ENCODE measurements around the gene ZNF654. TPM values are rescaled to one million over a fixed set of nuclear protein-coding genes. Genes with fewer than 3 reads are reported as not detected.

ZNF654 gene
- total RNA-seq, 2 experiments from 2014 or later: 5.6 to 18.5 TPM

DNA sequence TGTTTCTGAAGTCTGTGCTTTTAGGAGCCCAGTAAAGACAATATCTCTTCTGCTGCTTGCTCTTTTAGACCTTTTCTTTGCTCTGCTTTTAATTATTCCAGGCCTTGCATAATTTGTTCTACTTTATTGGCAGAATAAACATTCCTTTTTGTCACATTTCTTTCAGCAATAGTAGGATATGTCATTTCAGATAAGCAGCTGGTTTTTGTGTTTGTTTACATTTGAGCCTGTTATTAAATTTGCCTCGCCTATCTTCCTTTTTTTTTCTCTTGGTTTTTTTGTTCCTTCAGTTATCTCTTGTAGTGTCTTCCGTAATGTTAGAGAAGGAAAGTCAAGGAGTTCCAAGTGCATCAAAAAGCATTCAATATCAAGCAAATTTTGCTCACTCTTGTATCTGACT is 16.4 kb downstream of the ZNF654 start:
- CTCF ChIA-PET (ENCODE audit: unreplicated experiment): no interaction called here
- no peaks in the 10 kb centered on the region for H3K4me1 ChIP-seq (ENCODE audit: insufficient read depth, low read length, poor library complexity, severe bottlenecking)

DNA sequence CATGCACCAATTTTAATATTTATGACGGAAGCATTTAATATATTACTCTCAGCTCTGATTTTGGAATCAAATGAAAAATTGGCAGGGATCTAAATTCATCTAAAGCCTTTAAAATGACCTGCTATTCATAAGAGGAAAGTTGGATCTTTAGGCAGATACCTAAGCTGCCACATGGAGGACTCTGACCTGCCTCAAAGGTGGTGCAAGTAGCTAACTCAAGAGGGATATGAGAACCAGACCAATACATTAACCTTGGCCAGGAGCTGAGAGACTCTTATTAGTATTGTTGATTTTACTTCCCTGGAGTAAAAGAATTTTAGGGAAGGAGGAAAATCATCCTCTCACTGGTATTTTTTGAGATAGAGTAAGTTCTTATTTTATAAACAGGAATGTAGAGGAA is 17.7 kb downstream of the ZNF654 start:
- no peak overlapping the region for H3K4me3 ChIP-seq (ENCODE audit: low read depth, low read length, poor library complexity, severe bottlenecking)
- POLR2A ChIA-PET: interaction anchor here (0.5 to 0.6 kb wide), 2 partner anchors 17 to 58 kb away, joined by 3 read pairs; partner anchors contain the start of gene ZNF654

More for the DNA sequence above, 16.4 kb downstream of the ZNF654 start:
- Histone ChIP-seq H3K9me2 (ENCODE audit: insufficient read depth, low read length) (no peaks in the 10 kb centered on the region), H3K27ac (ENCODE audit: low read depth, low read length, poor library complexity, severe bottlenecking) (no peak overlapping the region), H3K4me3 (ENCODE audit: low read depth, low read length, poor library complexity, severe bottlenecking) (no peak overlapping the region), H3K9me3 (ENCODE audit: low read length) (no peaks in the 10 kb centered on the region), H2AFZ (ENCODE audit: low read length) (no peak overlapping the region), H3K4me2 (ENCODE audit: low read length) (no peak overlapping the region), H3K36me3 (ENCODE audit: insufficient read depth, low read length) (no peaks in the 10 kb centered on the region), H4K20me1 (ENCODE audit: insufficient read depth, low read length) (peaks cover 15% of the 10 kb centered on the region), H3K79me2 (ENCODE audit: insufficient read depth, low read depth, low read length) (peaks cover 65% of the 10 kb centered on the region)
- POLR2A ChIA-PET: no interaction called here
- TF ChIP-seq, protein P1, sequence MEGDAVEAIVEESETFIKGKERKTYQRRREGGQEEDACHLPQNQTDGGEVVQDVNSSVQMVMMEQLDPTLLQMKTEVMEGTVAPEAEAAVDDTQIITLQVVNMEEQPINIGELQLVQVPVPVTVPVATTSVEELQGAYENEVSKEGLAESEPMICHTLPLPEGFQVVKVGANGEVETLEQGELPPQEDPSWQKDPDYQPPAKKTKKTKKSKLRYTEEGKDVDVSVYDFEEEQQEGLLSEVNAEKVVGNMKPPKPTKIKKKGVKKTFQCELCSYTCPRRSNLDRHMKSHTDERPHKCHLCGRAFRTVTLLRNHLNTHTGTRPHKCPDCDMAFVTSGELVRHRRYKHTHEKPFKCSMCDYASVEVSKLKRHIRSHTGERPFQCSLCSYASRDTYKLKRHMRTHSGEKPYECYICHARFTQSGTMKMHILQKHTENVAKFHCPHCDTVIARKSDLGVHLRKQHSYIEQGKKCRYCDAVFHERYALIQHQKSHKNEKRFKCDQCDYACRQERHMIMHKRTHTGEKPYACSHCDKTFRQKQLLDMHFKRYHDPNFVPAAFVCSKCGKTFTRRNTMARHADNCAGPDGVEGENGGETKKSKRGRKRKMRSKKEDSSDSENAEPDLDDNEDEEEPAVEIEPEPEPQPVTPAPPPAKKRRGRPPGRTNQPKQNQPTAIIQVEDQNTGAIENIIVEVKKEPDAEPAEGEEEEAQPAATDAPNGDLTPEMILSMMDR (conservative IDR thresholded peaks at IDR 0.05; ENCODE audit: low read length): no peak
- no peak for TF ChIP-seq EZH2phosphoT487 (IDR thresholded peaks at IDR 0.05; ENCODE audit: borderline replicate concordance, low read depth, low read length)
- BruUV-seq (replicated peaks): no TSS peak
- no peak for DNase-seq (ENCODE audit: low spot score)
- intact Hi-C loops (cut with micrococcal nuclease; ENCODE audit: unreplicated experiment): no loop called here

DNA sequence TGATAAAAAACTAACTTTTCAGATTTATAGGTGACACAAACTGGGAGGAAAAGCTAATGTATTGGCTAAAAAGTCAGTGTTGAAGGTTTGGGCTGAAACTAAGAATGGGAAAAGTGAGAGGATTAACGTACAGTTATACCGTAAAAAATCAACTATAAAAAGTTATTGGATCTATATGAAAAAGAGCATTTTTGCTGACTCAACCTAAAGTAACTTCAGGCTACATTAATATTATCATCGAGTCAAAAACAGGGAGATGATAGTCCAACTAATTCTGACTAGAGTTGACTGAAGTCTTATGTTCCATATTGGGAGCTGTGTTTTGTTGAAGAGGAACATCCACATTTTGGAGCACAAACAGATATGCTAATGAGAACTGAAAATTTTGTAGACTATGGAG is 19.9 kb downstream of the ZNF654 start:
- H3K9me2 ChIP-seq (ENCODE audit: insufficient read depth, low read length): no peaks in the 10 kb centered on the region
- DNase-seq (ENCODE audit: low spot score): no peak
- H2AFZ ChIP-seq (ENCODE audit: low read length): no peak overlapping the region
- POLR2A ChIA-PET: interaction anchor here (0.9 to 1.5 kb wide), 2 partner anchors 10 to 11 kb away, joined by 3 to 8 read pairs; no protein-coding TSS in a partner anchor
- intact Hi-C loops (cut with micrococcal nuclease; ENCODE audit: unreplicated experiment): no loop called here
- peaks cover 5% of the 10 kb centered on the region; the same call in 1 of the 2 replicates for H3K36me3 ChIP-seq (ENCODE audit: insufficient read depth, low read length)
- TF ChIP-seq EZH2phosphoT487 (IDR thresholded peaks at IDR 0.05; ENCODE audit: borderline replicate concordance, low read depth, low read length): no peak
- TF ChIP-seq, protein P1 (conservative IDR thresholded peaks at IDR 0.05; ENCODE audit: low read length): no peak
- H3K9me3 ChIP-seq (ENCODE audit: low read length): no peaks in the 10 kb centered on the region
- no peak overlapping the region for H3K4me2 ChIP-seq (ENCODE audit: low read length)
- H3K79me2 ChIP-seq (ENCODE audit: insufficient read depth, low read depth, low read length): peaks cover 47% of the 10 kb centered on the region
- H4K20me1 ChIP-seq (ENCODE audit: insufficient read depth, low read length): peaks cover 10% of the 10 kb centered on the region; the same call in 1 of the 2 replicates
- no peaks in the 10 kb centered on the region for H3K4me1 ChIP-seq (ENCODE audit: insufficient read depth, low read length, poor library complexity, severe bottlenecking)
- no peak overlapping the region for H3K4me3 ChIP-seq (ENCODE audit: low read depth, low read length, poor library complexity, severe bottlenecking)
- H3K27ac ChIP-seq (ENCODE audit: low read depth, low read length, poor library complexity, severe bottlenecking): no peak overlapping the region
- CTCF ChIA-PET (ENCODE audit: unreplicated experiment): no interaction called here
- BruUV-seq (replicated peaks): no TSS peak

More for the DNA sequence above, 17.7 kb downstream of the ZNF654 start:
- no peak overlapping the region for H2AFZ ChIP-seq (ENCODE audit: low read length)
- no TSS peak for BruUV-seq (replicated peaks)
- H3K9me2 ChIP-seq (ENCODE audit: insufficient read depth, low read length): no peaks in the 10 kb centered on the region
- DNase-seq (ENCODE audit: low spot score): no peak
- intact Hi-C loops (cut with micrococcal nuclease; ENCODE audit: unreplicated experiment): no loop called here
- H3K9me3 ChIP-seq (ENCODE audit: low read length): no peaks in the 10 kb centered on the region
- no peak overlapping the region for H3K27ac ChIP-seq (ENCODE audit: low read depth, low read length, poor library complexity, severe bottlenecking)
- peaks cover 68% of the 10 kb centered on the region for H3K79me2 ChIP-seq (ENCODE audit: insufficient read depth, low read depth, low read length)
- CTCF ChIA-PET (ENCODE audit: unreplicated experiment): no interaction called here
- TF ChIP-seq, protein P1 (conservative IDR thresholded peaks at IDR 0.05; ENCODE audit: low read length): no peak
- TF ChIP-seq EZH2phosphoT487 (IDR thresholded peaks at IDR 0.05; ENCODE audit: borderline replicate concordance, low read depth, low read length): no peak
- no peaks in the 10 kb centered on the region for H3K4me1 ChIP-seq (ENCODE audit: insufficient read depth, low read length, poor library complexity, severe bottlenecking)
- peaks cover 15% of the 10 kb centered on the region for H4K20me1 ChIP-seq (ENCODE audit: insufficient read depth, low read length)
- H3K36me3 ChIP-seq (ENCODE audit: insufficient read depth, low read length): peaks cover 3% of the 10 kb centered on the region; the same call in 1 of the 2 replicates
- no peak overlapping the region for H3K4me2 ChIP-seq (ENCODE audit: low read length)

Measured in OCI-LY7 (cell line).